Measurements from ENCODE around the gene CPSF3.

CPSF3 gene

GRCh38 chr2:9398881-9399780 lies 24.3 kb upstream of the CPSF3 start:
- H3K27ac ChIP-seq: no peak overlapping the region
- TF ChIP-seq ZFX (IDR thresholded peaks at IDR 0.05): no peak
- no peak for TF ChIP-seq CTCF (conservative IDR thresholded peaks at IDR 0.05)

GRCh38 chr2:9400268-9401058 lies 23.0 kb upstream of the CPSF3 start:
- TF ChIP-seq CTCF (conservative IDR thresholded peaks at IDR 0.05): no peak
- no peak for TF ChIP-seq ZFX (IDR thresholded peaks at IDR 0.05)
- H3K27ac ChIP-seq: no peak overlapping the region

GRCh38 chr2:9401059-9401547 lies 22.4 kb upstream of the CPSF3 start:
- TF ChIP-seq ZFX (IDR thresholded peaks at IDR 0.05) (no peak), CTCF (conservative IDR thresholded peaks at IDR 0.05) (no peak)

GRCh38 chr2:9401646-9402371 lies 21.6 kb upstream of the CPSF3 start:
- TF ChIP-seq CTCF (conservative IDR thresholded peaks at IDR 0.05) (no peak), ZFX (IDR thresholded peaks at IDR 0.05) (no peak)

More at GRCh38 chr2:9401059-9401547, 22.4 kb upstream of the CPSF3 start:
- H3K27ac ChIP-seq: no peak overlapping the region

GRCh38 chr2:9403924-9404323 lies 19.5 kb upstream of the CPSF3 start:
- no peak overlapping the region for H3K27ac ChIP-seq
- no peak for TF ChIP-seq CTCF (conservative IDR thresholded peaks at IDR 0.05)
- TF ChIP-seq ZFX (IDR thresholded peaks at IDR 0.05): no peak

More at GRCh38 chr2:9401646-9402371, 21.6 kb upstream of the CPSF3 start:
- H3K27ac ChIP-seq: no peak overlapping the region

- TF ChIP-seq ZFX (IDR thresholded peaks at IDR 0.05): no peak
- no peak overlapping the region for H3K27ac ChIP-seq
These were observed 19.0 kb upstream of the CPSF3 start for GRCh38 chr2:9404451-9404850.

GRCh38 chr2:9405636-9406035 lies 17.8 kb upstream of the CPSF3 start:
- TF ChIP-seq ZFX (IDR thresholded peaks at IDR 0.05): no peak
- no peak for TF ChIP-seq CTCF (conservative IDR thresholded peaks at IDR 0.05)

More at GRCh38 chr2:9405636-9406035, 17.8 kb upstream of the CPSF3 start:
- H3K27ac ChIP-seq: no peak overlapping the region
